Endothelial cell (in vitro differentiated cells): ENCODE data around the gene E4F1. TPM values are rescaled to one million over a fixed set of nuclear protein-coding genes. Genes with fewer than 3 reads are reported as not detected.
A peak's percentile ranks its signal among the peaks of the same experiment; 100 is the strongest.

Experiments
- DNase-seq: peaks from one replicate; pipeline ENCODE4 v3.0.0; 2021; ENCODE audit warnings: low spot score
- H3K27ac Mint-ChIP-seq: one replicate; pipeline ENCODE4 v1.8.0; 2021; ENCODE audit warnings: mixed read lengths, inconsistent platforms; ENCODE audit not compliant: unreplicated experiment
- H3K27me3 Mint-ChIP-seq: one replicate; pipeline ENCODE4 v1.8.0; 2021; ENCODE audit warnings: mild to moderate bottlenecking, moderate library complexity, mixed read lengths, inconsistent platforms; ENCODE audit not compliant: unreplicated experiment
- H3K36me3 Mint-ChIP-seq: one replicate; pipeline ENCODE4 v1.8.0; 2021; ENCODE audit warnings: mild to moderate bottlenecking, low read depth, mixed read lengths, inconsistent platforms; ENCODE audit not compliant: unreplicated experiment
- H3K4me1 Mint-ChIP-seq: one replicate; pipeline ENCODE4 v1.8.0; 2021; ENCODE audit warnings: mild to moderate bottlenecking, mixed read lengths, inconsistent platforms; ENCODE audit not compliant: unreplicated experiment
- H3K4me3 Mint-ChIP-seq: one replicate; pipeline ENCODE4 v1.8.0; 2021; ENCODE audit warnings: mild to moderate bottlenecking, mixed read lengths, inconsistent platforms; ENCODE audit not compliant: unreplicated experiment
- H3K9me3 Mint-ChIP-seq: one replicate; pipeline ENCODE4 v1.8.0; 2021; ENCODE audit warnings: mixed read lengths, inconsistent platforms; ENCODE audit not compliant: unreplicated experiment
- CTCF ChIP-seq: fragments of 200-600 bp; sonication (generic); IDR thresholded peaks from one replicate; pipeline ENCODE4 v1.5.0; 2021; ENCODE audit warnings: antibody characterized with exemption; ENCODE audit not compliant: unreplicated experiment
- total RNA-seq: library from RNA; stranded (reverse); fragmentation: NEBNext Ultra II Directional; extraction: Animal tissue kit (Norgen Biotek cat#: 25700); gene quantifications from one replicate; pipeline ENCODE4 v1.2.1, GENCODE V29; 2021; ENCODE audit not compliant: unreplicated experiment

The E4F1 gene
- total RNA-seq, 1 donor from 2014 or later: 35.9 TPM

- Mint-ChIP-seq H3K4me3 (peak overlapping the region; percentile 85), H3K27ac (peak overlapping the region; percentile 67), H3K4me1 (peaks cover 10% of the 10 kb centered on the region), H3K9me3 (no peaks in the 10 kb centered on the region), H3K27me3 (peaks cover 14% of the 10 kb centered on the region), H3K36me3 (peaks cover 8% of the 10 kb centered on the region)
- DNase-seq: no peak
- no peak for TF ChIP-seq CTCF
Measured at GRCh38 chr16:2206420-2206779, 17.0 kb upstream of the E4F1 start.

- Mint-ChIP-seq H3K36me3 (peaks cover 8% of the 10 kb centered on the region), H3K4me1 (peaks cover 12% of the 10 kb centered on the region), H3K27me3 (peaks cover 12% of the 10 kb centered on the region), H3K4me3 (peak overlapping the region; percentile 81), H3K9me3 (no peaks in the 10 kb centered on the region), H3K27ac (no peak overlapping the region)
- no peak for TF ChIP-seq CTCF
- DNase-seq: no peak
Measured at GRCh38 chr16:2206780-2207433, 16.5 kb upstream of the E4F1 start.

GRCh38 chr16:2207872-2208271 is 15.5 kb upstream of the E4F1 start:
- no peak for DNase-seq
- H3K4me3 Mint-ChIP-seq: peak overlapping the region; percentile 81
- peaks cover 8% of the 10 kb centered on the region for H3K36me3 Mint-ChIP-seq
- H3K4me1 Mint-ChIP-seq: peaks cover 17% of the 10 kb centered on the region
- H3K9me3 Mint-ChIP-seq: no peaks in the 10 kb centered on the region
- no peak for TF ChIP-seq CTCF
- H3K27ac Mint-ChIP-seq: no peak overlapping the region
- H3K27me3 Mint-ChIP-seq: peaks cover 16% of the 10 kb centered on the region

GRCh38 chr16:2208308-2208707 is 15.1 kb upstream of the E4F1 start:
- peaks cover 21% of the 10 kb centered on the region for H3K4me1 Mint-ChIP-seq
- no peak overlapping the region for H3K4me3 Mint-ChIP-seq
- no peak for TF ChIP-seq CTCF
- H3K27ac Mint-ChIP-seq: no peak overlapping the region
- no peaks in the 10 kb centered on the region for H3K9me3 Mint-ChIP-seq
- no peak for DNase-seq
- peaks cover 18% of the 10 kb centered on the region for H3K27me3 Mint-ChIP-seq
- H3K36me3 Mint-ChIP-seq: peaks cover 8% of the 10 kb centered on the region

- Mint-ChIP-seq H3K4me1 (peaks cover 24% of the 10 kb centered on the region), H3K27me3 (peaks cover 17% of the 10 kb centered on the region), H3K4me3 (no peak overlapping the region), H3K36me3 (peaks cover 8% of the 10 kb centered on the region), H3K27ac (no peak overlapping the region), H3K9me3 (no peaks in the 10 kb centered on the region)
- TF ChIP-seq CTCF: no peak
- no peak for DNase-seq
Measured at GRCh38 chr16:2208772-2209171, 14.6 kb upstream of the E4F1 start.
